K562 (cell line): ENCODE measurements around the gene ZNF780B. TPM values are rescaled to one million over a fixed set of nuclear protein-coding genes. Genes with fewer than 3 reads are reported as not detected.

Experiments
- ARID1B ChIP-seq: fragments of 450-650 bp; IDR thresholded peaks from 2 replicates; pipeline ENCODE4 v1.6.1; 2016; ENCODE audit warnings: antibody characterized with exemption, mild to moderate bottlenecking, inconsistent platforms
- ATF7 ChIP-seq: fragments of 450-650 bp; IDR thresholded peaks from 2 replicates; pipeline ENCODE4 v1.7.1; 2014; ENCODE audit warnings: mild to moderate bottlenecking, moderate library complexity
- BRF1 ChIP-seq: IDR thresholded peaks from 3 replicates; pipeline ENCODE4 v1.6.1; 2011; ENCODE audit warnings: borderline replicate concordance, mild to moderate bottlenecking; ENCODE audit not compliant: insufficient read length; ENCODE audit errors: extremely low read depth
- DMBX1 ChIP-seq: fragments of 250-450 bp; sonication (Bioruptor Pico); IDR thresholded peaks from 2 replicates; pipeline ENCODE4 v1.8.0; 2022; ENCODE audit warnings: inconsistent platforms, mild to moderate bottlenecking, moderate library complexity, borderline replicate concordance
- ETV1 ChIP-seq: fragments of 450-650 bp; conservative IDR thresholded peaks from 2 replicates; pipeline ENCODE4 v1.6.1; 2016; ENCODE audit warnings: missing genetic modification characterization, control low read depth, low read depth, missing compliant biosample characterization
- FOSL1 ChIP-seq: fragments of 200-800 bp; sonication (Bioruptor generic); conservative IDR thresholded peaks from 2 replicates; pipeline ENCODE4 v1.6.1; 2016; ENCODE audit warnings: missing genetic modification characterization, missing compliant biosample characterization
- FOXK2 ChIP-seq, 2 experiments: fragments of 450-650 bp; IDR thresholded peaks in 1 of 2; conservative IDR thresholded peaks in 1 of 2; 2 replicates each; pipeline ENCODE4 v1.6.1; 2016; ENCODE audit warnings: low read depth in 2 of 2, mild to moderate bottlenecking in 1 of 2
- FOXP1 ChIP-seq: sonication (generic); formaldehyde crosslinking; IDR thresholded peaks from 2 replicates; pipeline ENCODE4 v1.8.0; 2022; ENCODE audit warnings: mild to moderate bottlenecking, missing genetic modification reagents
- GABPA ChIP-seq: fragments of 200-800 bp; sonication (Bioruptor generic); conservative IDR thresholded peaks from 2 replicates; pipeline ENCODE4 v1.6.1; 2016; ENCODE audit warnings: low read depth, missing genetic modification characterization, missing compliant biosample characterization
- GTF2B ChIP-seq: IDR thresholded peaks from 2 replicates; pipeline ENCODE4 v1.6.1; 2011; ENCODE audit not compliant: insufficient read length; ENCODE audit errors: extremely low read depth
- HMG20A ChIP-seq: fragments of 450-650 bp; formaldehyde crosslinking; conservative IDR thresholded peaks from 2 replicates; pipeline ENCODE4 v1.4.0; 2020; ENCODE audit warnings: mild to moderate bottlenecking, mixed read lengths
- KLF1 ChIP-seq: fragments of 450-650 bp; IDR thresholded peaks from 2 replicates; pipeline ENCODE4 v1.6.1; 2016; ENCODE audit warnings: missing genetic modification characterization, missing compliant biosample characterization
- KLF16 ChIP-seq: IDR thresholded peaks from 2 replicates; pipeline ENCODE4 v1.6.1; 2016; ENCODE audit warnings: antibody characterized with exemption
- LARP7 ChIP-seq: fragments of 450-650 bp; IDR thresholded peaks from 2 replicates; pipeline ENCODE4 v1.6.1; 2016
- NELFE ChIP-seq: IDR thresholded peaks from 2 replicates; pipeline ENCODE4 v1.6.1; 2011; ENCODE audit warnings: mild to moderate bottlenecking; ENCODE audit not compliant: insufficient read depth, insufficient read length
- NEUROD1 ChIP-seq: fragments of 150-350 bp; IDR thresholded peaks from 2 replicates; pipeline ENCODE4 v1.6.1; 2014; ENCODE audit warnings: borderline replicate concordance, low read length, low read depth; ENCODE audit not compliant: partially characterized antibody
- PCBP2 ChIP-seq: fragments of 200-400 bp; formaldehyde crosslinking; IDR thresholded peaks from 2 replicates; pipeline ENCODE4 v1.6.1; 2018; ENCODE audit warnings: low read length, low read depth, mild to moderate bottlenecking, moderate library complexity; ENCODE audit not compliant: poor library complexity, severe bottlenecking
- RBBP5 ChIP-seq: fragments of 200-600 bp; sonication (generic); IDR thresholded peaks from 2 replicates; pipeline ENCODE4 v1.6.1; 2012; ENCODE audit warnings: borderline replicate concordance, mild to moderate bottlenecking, low read length, control low read depth, inconsistent platforms; ENCODE audit not compliant: insufficient read depth, poor library complexity, severe bottlenecking
- RBM15 ChIP-seq: fragments of 200-400 bp; formaldehyde crosslinking; IDR thresholded peaks from 2 replicates; pipeline ENCODE4 v1.6.1; 2018; ENCODE audit warnings: mild to moderate bottlenecking, low read length, moderate library complexity; ENCODE audit not compliant: insufficient read depth
- SIRT6 ChIP-seq: IDR thresholded peaks from one replicate; pipeline ENCODE4 v1.6.1; 2012; ENCODE audit warnings: low read depth, mild to moderate bottlenecking, control low read depth, inconsistent platforms, low read length, moderate library complexity
- SMARCA4 ChIP-seq: fragments of 450-650 bp; IDR thresholded peaks from 2 replicates; pipeline ENCODE4 v1.6.1; 2016
- SNRNP70 ChIP-seq: fragments of 200-400 bp; formaldehyde crosslinking; optimal IDR thresholded peaks from 2 replicates; pipeline ENCODE3; 2017; ENCODE audit warnings: low read depth, low read length
- SPI1 ChIP-seq: IDR thresholded peaks from 2 replicates; pipeline ENCODE4 v1.6.1; 2011; ENCODE audit warnings: low read depth, low read length, control low read depth, borderline replicate concordance
- SRSF3 ChIP-seq: fragments of 200-400 bp; formaldehyde crosslinking; IDR thresholded peaks from 2 replicates; pipeline ENCODE4 v1.6.1; 2016; ENCODE audit warnings: mild to moderate bottlenecking, low read length, moderate library complexity; ENCODE audit not compliant: insufficient read depth
- SRSF7 ChIP-seq: fragments of 200-400 bp; formaldehyde crosslinking; optimal IDR thresholded peaks from 2 replicates; pipeline ENCODE3; 2017; ENCODE audit warnings: mild to moderate bottlenecking, low read depth, low read length
- TRIM28 ChIP-seq: fragments of 450-650 bp; IDR thresholded peaks from 2 replicates; pipeline ENCODE4 v1.6.1; 2017
- WHSC1 ChIP-seq: IDR thresholded peaks from one replicate; pipeline ENCODE4 v1.6.1; 2012; ENCODE audit warnings: low read length, control low read depth, inconsistent platforms
- ZBTB17 ChIP-seq: fragments of 450-650 bp; formaldehyde crosslinking; IDR thresholded peaks from 2 replicates; pipeline ENCODE4 v1.4.0; 2020; ENCODE audit warnings: mild to moderate bottlenecking
- ZEB2 ChIP-seq: fragments of 450-650 bp; IDR thresholded peaks from 2 replicates; pipeline ENCODE4 v1.6.1; 2016
- ZNF354B ChIP-seq: fragments of 250-450 bp; sonication (Bioruptor Pico); IDR thresholded peaks from 2 replicates; pipeline ENCODE4 v1.4.0; 2020
- ZNF584 ChIP-seq: fragments of 200-800 bp; sonication (Bioruptor generic); IDR thresholded peaks from 2 replicates; pipeline ENCODE4 v1.6.1; 2016; ENCODE audit warnings: low read depth, mild to moderate bottlenecking, missing genetic modification characterization, missing compliant biosample characterization
- ZNF586 ChIP-seq: fragments of 450-650 bp; formaldehyde crosslinking; conservative IDR thresholded peaks from 2 replicates; pipeline ENCODE4 v1.4.0; 2020; ENCODE audit warnings: mild to moderate bottlenecking, moderate library complexity
- ZNF696 ChIP-seq: fragments of 250-450 bp; sonication (Bioruptor Pico); conservative IDR thresholded peaks from 2 replicates; pipeline ENCODE4 v1.4.0; 2020; ENCODE audit warnings: mild to moderate bottlenecking, moderate library complexity
- polyA plus RNA-seq, 8 experiments: library from polyadenylated mRNA; depleted of rRNA in 4 of 8; stranded (reverse) in 5 of 8; unstranded in 3 of 8; fragments of >200 nt; fragmentation: Nextera tagmentation in 2 of 8; fragmentation: Illumina TruSeq in 1 of 8; extraction: Ambion mirVana in 2 of 8; extraction: Trizol in 1 of 8; gene quantifications; 2 replicates each; pipeline versions ENCODE4 v1.2.1 to v1.2.3, GENCODE V29; 2011 to 2014; ENCODE audit warnings: inconsistent platforms in 1 of 8, missing spikeins in 1 of 8
- total RNA-seq, 7 experiments: library from RNA; depleted of rRNA in 6 of 7; stranded (reverse); fragments of >200 nt in 6 of 7; fragmentation: Illumina TruSeq in 2 of 7; extraction: Trizol in 2 of 7; gene quantifications; 2 replicates each; pipeline versions ENCODE4 v1.2.1 to v1.2.3, GENCODE V29; 2011 to 2021; ENCODE audit warnings: low replicate concordance in 1 of 7

ZNF780B gene
- total and polyA plus RNA-seq, 9 of the 15 experiments (the other 6 are each of a cell fraction or from before 2014, with no cell fraction given) = 3.9 to 18.4 (median 8.8) TPM

DNA sequence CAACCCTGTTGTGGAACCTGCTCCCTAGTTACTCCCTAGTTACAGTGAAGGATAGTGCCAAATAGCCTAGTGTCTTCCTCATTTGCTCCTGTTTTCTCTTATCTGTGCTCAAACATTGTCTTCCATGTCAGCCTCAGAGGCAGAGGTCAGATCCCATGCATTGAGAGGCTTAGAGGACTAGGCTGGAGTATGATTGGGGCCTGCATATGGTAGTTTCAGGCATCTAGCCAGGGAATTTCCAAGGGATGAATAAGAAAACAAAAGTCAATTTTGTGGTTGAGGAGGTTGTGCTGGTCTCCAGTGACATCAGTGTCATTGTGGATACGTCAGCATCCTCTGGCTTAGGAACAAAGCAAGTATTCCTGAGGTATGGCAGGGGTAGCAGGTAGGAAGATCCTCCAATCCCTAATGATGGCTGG lies 49.7 kb downstream of the ZNF780B start (continued):
- TF ChIP-seq SRSF7 (no peak), NEUROD1 (no peak), GABPA (0 out of 2 replicates have a peak, but pooled peaks have one; percentile 15), ZBTB17 (no peak), PCBP2 (no peak), BRF1 (no peak), NELFE (no peak), RBBP5 (peak; percentile 58), WHSC1 (no peak), ETV1 (tag) (no peak), DMBX1 (CRISPR knock-in tag) (peak; percentile 22; the same call in 1 of the 2 replicates), FOXP1 (no peak), SMARCA4 (peak; percentile 76), SIRT6 (no peak), ATF7 (peak; percentile 50; the same call in 1 of the 2 replicates), HMG20A (CRISPR knock-in tag) (no peak), ZNF584 (CRISPR knock-in tag) (0 out of 2 replicates have a peak, but pooled peaks have one; percentile 36), ZNF586 (no peak), LARP7 (no peak), FOXK2 (conservative IDR thresholded peaks at IDR 0.05 in 1 of 2, IDR thresholded peaks at IDR 0.05 in 1 of 2; ENCODE audit: low read depth in 2 of 2) (peak in 1 of 2 experiments; percentile 52; a peak in 1 of 4 replicates), ZNF354B (no peak), SPI1 (peak; percentile 88), SNRNP70 (no peak), KLF1 (tag) (no peak), SRSF3 (no peak), RBM15 (no peak), GTF2B (no peak), TRIM28 (no peak), ZNF696 (CRISPR knock-in tag) (no peak), KLF16 (peak; percentile 40; the same call in 1 of the 2 replicates), ZEB2 (0 out of 2 replicates have a peak, but pooled peaks have one; percentile 17), ARID1B (peak; percentile 92), FOSL1 (peak; percentile 40; the same call in 1 of the 2 replicates)
